K562 (cell line): ENCODE results near the gene LAMA1. TPM values are rescaled to one million over a fixed set of nuclear protein-coding genes. Genes with fewer than 3 reads are reported as not detected.

Experiments
- ATAC-seq: fragments of 200-7000 bp; cut with Tn5 transposase; 3 replicates; pipeline ENCODE4 v1.9.1; 2020; ENCODE audit warnings: moderate library complexity
- BruUV-seq: library from RNA; stranded (reverse); fragments of 400-500 nt; replicated peaks from 2 replicates; lab custom pipeline; 2021; lab: Mats Ljungman, UMichigan
- CTCF ChIA-PET: fragments of 300-600 bp; formaldehyde crosslinking; extraction: SDS; loops from one replicate; lab custom pipeline; 2021; ENCODE audit warnings: low intra/inter-chr PET ratio; lab: Yijun Ruan, JAX
- POLR2A ChIA-PET: fragments of 300-600, 350-650 bp; sonication (Branson Sonifier 250); formaldehyde crosslinking; extraction: SDS; loops from one replicate; lab custom pipeline; 2021; ENCODE audit warnings: antibody characterized with exemption, inconsistent platforms; lab: Yijun Ruan, JAX
- DNase-seq, 4 experiments: peaks; one replicate each; pipeline versions ENCODE4 v3.0.0 to v3.0.0-alpha.2; 2011 to 2018; ENCODE audit warnings: low spot score in 3 of 4, mixed read lengths in 3 of 4; ENCODE audit errors: extremely low read depth in 1 of 4
- FAIRE-seq: peaks from 2 replicates; lab custom pipeline; 2011; peaks lifted over from hg19 to GRCh38; lab: Jason Lieb, UNC
- H2AFZ ChIP-seq: 2 replicates; pipeline ENCODE4 v1.6.0; 2011; ENCODE audit warnings: low read depth, low read length, control low read depth, inconsistent platforms
- H3K27ac ChIP-seq: fragments of 200-600 bp; 3 replicates; pipeline ENCODE4 v1.8.0; 2011; ENCODE audit warnings: low read depth, mild to moderate bottlenecking, control low read depth, inconsistent platforms, low read length, moderate library complexity, mixed read lengths; ENCODE audit errors: extremely low read depth
- H3K27me3 ChIP-seq, 2 experiments: fragments of 300-600 bp in 1 of 2; 2 replicates in 1 of 2; 3 replicates in 1 of 2; pipeline versions ENCODE4 v1.6.0 to v1.8.0; 2011; ENCODE audit warnings: inconsistent platforms in 2 of 2, low read length in 2 of 2, mild to moderate bottlenecking in 1 of 2, mixed read lengths in 1 of 2, moderate library complexity in 1 of 2; ENCODE audit not compliant: control insufficient read depth in 2 of 2, insufficient read depth in 2 of 2
- H3K36me3 ChIP-seq: fragments of 300-600 bp; 3 replicates; pipeline ENCODE4 v1.8.0; 2011; ENCODE audit warnings: mild to moderate bottlenecking, low read length, inconsistent platforms; ENCODE audit not compliant: control insufficient read depth, insufficient read depth
- H3K4me1 ChIP-seq, 2 experiments: fragments of 200-600 bp in 1 of 2; replicated peaks in 1 of 2; 2 replicates in 1 of 2; 3 replicates in 1 of 2; pipeline versions ENCODE4 v1.5.1 to v1.8.0; 2011; ENCODE audit warnings: inconsistent platforms in 2 of 2, low read length in 2 of 2, mild to moderate bottlenecking in 1 of 2, mixed read lengths in 1 of 2, moderate library complexity in 1 of 2; ENCODE audit not compliant: control insufficient read depth in 2 of 2, insufficient read depth in 2 of 2
- H3K4me2 ChIP-seq: 2 replicates; pipeline ENCODE4 v1.6.1; 2011; ENCODE audit warnings: low read length, control low read depth, inconsistent platforms, mixed read lengths; ENCODE audit not compliant: insufficient read depth
- H3K4me3 ChIP-seq: fragments of 200-600 bp; sonication (generic), shearing (Covaris generic); 2 replicates; pipeline ENCODE4 v1.5.1; 2016; ENCODE audit warnings: control low read depth, inconsistent platforms
- H3K79me2 ChIP-seq: fragments of 200-600 bp; 3 replicates; pipeline ENCODE4 v1.8.0; 2011; ENCODE audit warnings: low read length, inconsistent platforms; ENCODE audit not compliant: control insufficient read depth, insufficient read depth
- H3K9ac ChIP-seq, 2 experiments: 2 replicates each; pipeline versions ENCODE4 v1.6.0 to v1.6.1; 2011; ENCODE audit warnings: low read depth in 2 of 2, low read length in 2 of 2, control low read depth in 1 of 2, inconsistent platforms in 1 of 2, mild to moderate bottlenecking in 1 of 2, mixed read lengths in 1 of 2; ENCODE audit not compliant: insufficient read depth in 1 of 2
- H3K9me1 ChIP-seq: one replicate; pipeline ENCODE4 v1.6.0; 2011; ENCODE audit warnings: inconsistent platforms, mild to moderate bottlenecking, low read length, moderate library complexity; ENCODE audit not compliant: control insufficient read depth, insufficient read depth
- H3K9me3 ChIP-seq: replicated peaks from 2 replicates; pipeline ENCODE4 v1.5.1; 2011; ENCODE audit warnings: low read depth, low read length, inconsistent platforms; ENCODE audit not compliant: control insufficient read depth, insufficient read depth
- H4K20me1 ChIP-seq: replicated peaks from 2 replicates; pipeline ENCODE4 v1.6.1; 2011; ENCODE audit warnings: low read length, inconsistent platforms, mixed read lengths; ENCODE audit not compliant: control insufficient read depth, insufficient read depth
- FOXK1 ChIP-seq: sonication (generic); formaldehyde crosslinking; IDR thresholded peaks from 2 replicates; pipeline ENCODE4 v1.8.0; 2022; ENCODE audit warnings: missing genetic modification reagents, mild to moderate bottlenecking, borderline replicate concordance
- HNRNPUL1 ChIP-seq: fragments of 200-400 bp; formaldehyde crosslinking; IDR thresholded peaks from 2 replicates; pipeline ENCODE4 v1.6.1; 2017; ENCODE audit warnings: low read length
- HSF4 ChIP-seq: fragments of 250-450 bp; sonication (Bioruptor Pico); IDR thresholded peaks from 2 replicates; pipeline ENCODE4 v2.1.2; 2022; ENCODE audit warnings: mild to moderate bottlenecking, moderate library complexity, borderline replicate concordance
- PHF20 ChIP-seq: fragments of 450-650 bp; IDR thresholded peaks from 2 replicates; pipeline ENCODE4 v1.6.1; 2018; ENCODE audit not compliant: partially characterized antibody
- POLR2H ChIP-seq: IDR thresholded peaks from 2 replicates; pipeline ENCODE4 v1.6.1; 2016; ENCODE audit warnings: missing genetic modification characterization, low read depth, mild to moderate bottlenecking, control low read depth, missing compliant biosample characterization, moderate library complexity
- PTRF ChIP-seq: fragments of 450-650 bp; IDR thresholded peaks from 2 replicates; pipeline ENCODE4 v1.6.1; 2016; ENCODE audit warnings: mild to moderate bottlenecking, missing genetic modification characterization, missing compliant biosample characterization
- RNF2 ChIP-seq: sonication (generic); IDR thresholded peaks from 2 replicates; pipeline ENCODE4 v1.6.1; 2016
- STAT5A ChIP-seq: IDR thresholded peaks from 2 replicates; pipeline ENCODE4 v1.6.1; 2012; ENCODE audit warnings: low read length, inconsistent platforms, borderline replicate concordance
- TAF9B ChIP-seq: fragments of 450-650 bp; IDR thresholded peaks from 2 replicates; pipeline ENCODE4 v1.6.1; 2018; ENCODE audit warnings: mild to moderate bottlenecking; ENCODE audit not compliant: partially characterized antibody
- TRIM24 ChIP-seq, 2 experiments: fragments of 450-650 bp; IDR thresholded peaks; 2 replicates each; pipeline ENCODE4 v1.6.1; 2016
- YBX1 ChIP-seq: fragments of 450-650 bp; IDR thresholded peaks from 2 replicates; pipeline ENCODE4 v1.7.1; 2016; ENCODE audit warnings: mild to moderate bottlenecking
- ZNF174 ChIP-seq: fragments of 250-450 bp; sonication (Bioruptor Pico); IDR thresholded peaks from 2 replicates; pipeline ENCODE4 v1.4.0; 2020; ENCODE audit warnings: mild to moderate bottlenecking
- WGBS: fragments of 100-300 bp; shearing (Covaris generic); methylation state at CpG from one replicate; pipeline ENCODE4 v1.1.6; 2016; ENCODE audit warnings: low coverage, mixed read lengths; ENCODE audit not compliant: insufficient coverage; ENCODE audit errors: missing lambda C conversion rate; 5-methylcytosine and 5-hydroxymethylcytosine counted together
- in situ Hi-C: fragments of 300-500 bp; cut with MboI; formaldehyde crosslinking; loops from 4 replicates; pipeline ENCODE4 v1.15.0; 2018; ENCODE audit warnings: inconsistent platforms, mixed read lengths
- intact Hi-C: fragments of 100-400 bp; cut with micrococcal nuclease; formaldehyde crosslinking; loops from 2 replicates; pipeline ENCODE4 v1.14.2; 2022
- polyA plus RNA-seq, 8 experiments: library from polyadenylated mRNA; depleted of rRNA in 4 of 8; stranded (reverse) in 5 of 8; unstranded in 3 of 8; fragments of >200 nt; fragmentation: Nextera tagmentation in 2 of 8; fragmentation: Illumina TruSeq in 1 of 8; extraction: Ambion mirVana in 2 of 8; extraction: Trizol in 1 of 8; gene quantifications; 2 replicates each; pipeline versions ENCODE4 v1.2.1 to v1.2.3, GENCODE V29; 2011 to 2014; ENCODE audit warnings: inconsistent platforms in 1 of 8, missing spikeins in 1 of 8
- total RNA-seq, 7 experiments: library from RNA; depleted of rRNA in 6 of 7; stranded (reverse); fragments of >200 nt in 6 of 7; fragmentation: Illumina TruSeq in 2 of 7; extraction: Trizol in 2 of 7; gene quantifications; 2 replicates each; pipeline versions ENCODE4 v1.2.1 to v1.2.3, GENCODE V29; 2011 to 2021; ENCODE audit warnings: low replicate concordance in 1 of 7
- TF ChIP-seq, protein P1 (sequence below): fragments of 150-350 bp; IDR thresholded peaks from 2 replicates; pipeline ENCODE4 v1.6.1; 2014; ENCODE audit warnings: low read depth, mild to moderate bottlenecking, low read length, borderline replicate concordance

The LAMA1 gene
- total and polyA plus RNA-seq, 9 of the 15 experiments (the other 6 are each of a cell fraction or from before 2014, with no cell fraction given), result 0.04 TPM; not detected in 8

DNA sequence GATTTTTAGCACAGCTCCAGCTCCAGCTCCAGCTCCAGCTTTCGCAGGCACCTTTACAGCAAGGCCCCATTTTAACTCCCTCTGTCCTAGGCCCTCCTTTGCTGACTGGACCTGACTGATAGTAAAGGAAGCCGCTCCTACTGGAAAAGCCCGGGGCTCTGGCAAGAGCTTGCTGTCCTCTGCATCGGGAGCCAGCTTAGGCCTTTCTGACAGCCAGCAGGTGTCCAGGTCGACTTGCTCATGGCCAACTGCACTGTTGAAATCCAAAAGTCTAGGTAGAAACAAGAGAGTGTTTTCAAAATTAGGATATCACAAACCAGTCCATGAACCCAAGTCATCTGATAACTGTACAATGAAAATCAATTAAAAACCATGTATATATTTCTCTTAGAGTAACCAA is 161.1 kb downstream of the LAMA1 start:
- WGBS, result 3% methylated on average over 5 of the region's 5 CpGs
- ATAC-seq (no peak), DNase-seq (no peak), FAIRE-seq (no peak)
- Histone ChIP-seq H3K4me3 (no peak overlapping the region), H2AFZ (no peak overlapping the region), H3K79me2 (no peaks in the 10 kb centered on the region), H4K20me1 (no peaks in the 10 kb centered on the region; the same call in 1 of the 2 replicates), H3K27me3 (peaks cover 39 to 65% of the 10 kb centered on the region in 2 experiments), H3K27ac (no peak overlapping the region), H3K9me1 (no peaks in the 10 kb centered on the region), H3K36me3 (no peaks in the 10 kb centered on the region), H3K4me1 (no peaks in the 10 kb centered on the region; a peak in 1 of 5 replicates), H3K9ac (no peak overlapping the region), H3K9me3 (no peaks in the 10 kb centered on the region), H3K4me2 (no peak overlapping the region)
- intact Hi-C loops (no loop called here), in situ Hi-C loops (no loop called here)
- no peak for TF ChIP-seq ZNF174 (CRISPR knock-in tag)
- no peak for TF ChIP-seq STAT5A
- TF ChIP-seq HNRNPUL1, result no peak
- TF ChIP-seq TRIM24 (IDR thresholded peaks at IDR 0.05), result no peak
- POLR2A ChIA-PET, result interaction anchor here (0.6 kb wide), 1 partner anchor 37 kb away, joined by 3 read pairs; no protein-coding TSS in a partner anchor
- no TSS peak for BruUV-seq
- CTCF ChIA-PET, result no interaction called here

DNA sequence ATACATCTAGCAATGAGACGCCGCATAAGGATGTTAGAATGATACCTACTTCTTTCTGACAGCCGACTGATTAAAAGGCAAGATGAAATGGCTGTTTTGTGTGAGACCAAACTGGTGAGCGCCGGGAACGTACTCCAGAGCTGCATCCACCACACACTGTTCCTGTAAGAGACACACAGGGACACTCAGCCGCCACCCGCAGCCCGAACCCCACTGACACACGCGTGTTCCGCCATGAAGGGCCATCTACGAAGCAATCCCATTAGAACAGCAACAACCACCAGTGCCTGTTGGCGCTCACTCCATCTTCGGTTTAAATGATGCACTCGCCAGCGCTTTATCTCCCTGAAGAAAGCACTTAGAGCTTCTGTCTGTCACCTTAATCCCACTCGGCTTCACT is 162.3 kb downstream of the LAMA1 start:
- POLR2A ChIA-PET, result no interaction called here
- intact Hi-C loops, result no loop called here
- H3K36me3 ChIP-seq, result no peaks in the 10 kb centered on the region
- no peak for TF ChIP-seq ZNF174 (CRISPR knock-in tag)
- TF ChIP-seq PTRF (tag), result no peak
- no peak for TF ChIP-seq PHF20
- TF ChIP-seq POLR2H (tag), result no peak
- no peak for TF ChIP-seq TAF9B
- TF ChIP-seq RNF2, result no peak
- TF ChIP-seq FOXK1 (CRISPR knock-in tag), result no peak
- no peak for TF ChIP-seq HSF4 (CRISPR knock-in tag)
- no peak for TF ChIP-seq YBX1
- TF ChIP-seq, protein P1, sequence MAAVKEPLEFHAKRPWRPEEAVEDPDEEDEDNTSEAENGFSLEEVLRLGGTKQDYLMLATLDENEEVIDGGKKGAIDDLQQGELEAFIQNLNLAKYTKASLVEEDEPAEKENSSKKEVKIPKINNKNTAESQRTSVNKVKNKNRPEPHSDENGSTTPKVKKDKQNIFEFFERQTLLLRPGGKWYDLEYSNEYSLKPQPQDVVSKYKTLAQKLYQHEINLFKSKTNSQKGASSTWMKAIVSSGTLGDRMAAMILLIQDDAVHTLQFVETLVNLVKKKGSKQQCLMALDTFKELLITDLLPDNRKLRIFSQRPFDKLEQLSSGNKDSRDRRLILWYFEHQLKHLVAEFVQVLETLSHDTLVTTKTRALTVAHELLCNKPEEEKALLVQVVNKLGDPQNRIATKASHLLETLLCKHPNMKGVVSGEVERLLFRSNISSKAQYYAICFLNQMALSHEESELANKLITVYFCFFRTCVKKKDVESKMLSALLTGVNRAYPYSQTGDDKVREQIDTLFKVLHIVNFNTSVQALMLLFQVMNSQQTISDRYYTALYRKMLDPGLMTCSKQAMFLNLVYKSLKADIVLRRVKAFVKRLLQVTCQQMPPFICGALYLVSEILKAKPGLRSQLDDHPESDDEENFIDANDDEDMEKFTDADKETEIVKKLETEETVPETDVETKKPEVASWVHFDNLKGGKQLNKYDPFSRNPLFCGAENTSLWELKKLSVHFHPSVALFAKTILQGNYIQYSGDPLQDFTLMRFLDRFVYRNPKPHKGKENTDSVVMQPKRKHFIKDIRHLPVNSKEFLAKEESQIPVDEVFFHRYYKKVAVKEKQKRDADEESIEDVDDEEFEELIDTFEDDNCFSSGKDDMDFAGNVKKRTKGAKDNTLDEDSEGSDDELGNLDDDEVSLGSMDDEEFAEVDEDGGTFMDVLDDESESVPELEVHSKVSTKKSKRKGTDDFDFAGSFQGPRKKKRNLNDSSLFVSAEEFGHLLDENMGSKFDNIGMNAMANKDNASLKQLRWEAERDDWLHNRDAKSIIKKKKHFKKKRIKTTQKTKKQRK, result no peak
- TF ChIP-seq, all 486 proteins: peak for 0
- Histone ChIP-seq H2AFZ (no peak overlapping the region), H3K9me1 (no peaks in the 10 kb centered on the region), H3K27ac (no peak overlapping the region), H4K20me1 (no peaks in the 10 kb centered on the region; the same call in 1 of the 2 replicates), H3K9ac (no peak overlapping the region), H3K79me2 (no peaks in the 10 kb centered on the region), H3K4me1 (no peaks in the 10 kb centered on the region; a peak in 1 of 5 replicates), H3K9me3 (no peaks in the 10 kb centered on the region), H3K4me3 (no peak overlapping the region), H3K27me3 (peaks cover 49 to 73% of the 10 kb centered on the region in 2 experiments), H3K4me2 (no peak overlapping the region)
- CTCF ChIA-PET, result no interaction called here
- in situ Hi-C loops, result no loop called here
- FAIRE-seq (no peak), DNase-seq (no peak), ATAC-seq (no peak)
- no TSS peak for BruUV-seq
- 0% methylated on average over 18 of the region's 18 CpGs for WGBS
